H9 (cell line): ENCODE measurements around the gene GLRX2. TPM values are rescaled to one million over a fixed set of nuclear protein-coding genes. Genes with fewer than 3 reads are reported as not detected.

Source experiments
- DNase-seq: peaks from one replicate; pipeline ENCODE4 v3.0.0-alpha.2; 2017
- H2AFZ ChIP-seq: one replicate; pipeline ENCODE4 v1.6.1; 2013; ENCODE audit warnings: mild to moderate bottlenecking, low read length, control low read depth, moderate library complexity
- H2AK5ac ChIP-seq: 2 replicates; pipeline ENCODE4 v1.6.1; 2013; ENCODE audit warnings: low read length, control low read depth, mixed read lengths; ENCODE audit not compliant: insufficient read length
- H2BK120ac ChIP-seq: one replicate; pipeline ENCODE4 v1.6.1; 2013; ENCODE audit warnings: low read depth, mild to moderate bottlenecking, low read length, control low read depth, inconsistent platforms; ENCODE audit not compliant: poor library complexity, severe bottlenecking
- H2BK12ac ChIP-seq: 2 replicates; pipeline ENCODE4 v1.6.1; 2013; ENCODE audit warnings: low read length, control low read depth, mixed read lengths, low read depth; ENCODE audit not compliant: insufficient read length
- H2BK15ac ChIP-seq: 2 replicates; pipeline ENCODE4 v1.6.1; 2013; ENCODE audit warnings: low read depth, low read length, control low read depth
- H2BK20ac ChIP-seq: one replicate; pipeline ENCODE4 v1.6.1; 2013; ENCODE audit warnings: low read depth, mild to moderate bottlenecking, low read length, control low read depth, inconsistent platforms; ENCODE audit not compliant: poor library complexity, severe bottlenecking
- H2BK5ac ChIP-seq: 2 replicates; pipeline ENCODE4 v1.6.1; 2013; ENCODE audit warnings: low read length, control low read depth, mixed read lengths; ENCODE audit not compliant: insufficient read length
- H3K14ac ChIP-seq: 2 replicates; pipeline ENCODE4 v1.6.1; 2013; ENCODE audit warnings: low read length, control low read depth; ENCODE audit not compliant: insufficient read depth
- H3K18ac ChIP-seq: 2 replicates; pipeline ENCODE4 v1.6.1; 2013; ENCODE audit warnings: low read depth, mild to moderate bottlenecking, mixed read lengths, low read length, control low read depth; ENCODE audit not compliant: insufficient read length
- H3K23ac ChIP-seq: 2 replicates; pipeline ENCODE4 v1.6.1; 2013; ENCODE audit warnings: low read length, control low read depth, mixed read lengths, low read depth; ENCODE audit not compliant: insufficient read length
- H3K23me2 ChIP-seq: 2 replicates; pipeline ENCODE4 v1.6.1; 2013; ENCODE audit warnings: low read depth, mild to moderate bottlenecking, mixed read lengths, low read length, control low read depth; ENCODE audit not compliant: insufficient read length, poor library complexity, severe bottlenecking
- H3K27ac ChIP-seq: 2 replicates; pipeline ENCODE4 v1.5.1; 2013; ENCODE audit warnings: low read length, control low read depth, mixed read lengths, low read depth; ENCODE audit not compliant: insufficient read length
- H3K27me3 ChIP-seq: 2 replicates; pipeline ENCODE4 v1.6.1; 2013; ENCODE audit warnings: low read length, control low read depth, inconsistent platforms; ENCODE audit not compliant: insufficient read depth
- H3K4ac ChIP-seq: 2 replicates; pipeline ENCODE4 v1.6.1; 2013; ENCODE audit warnings: low read depth, mild to moderate bottlenecking, control low read depth, inconsistent platforms, low read length, moderate library complexity
- H3K4me1 ChIP-seq: 2 replicates; pipeline ENCODE4 v1.6.1; 2013; ENCODE audit warnings: low read length, control low read depth, inconsistent platforms; ENCODE audit not compliant: insufficient read depth
- H3K4me2 ChIP-seq: 2 replicates; pipeline ENCODE4 v1.6.1; 2013; ENCODE audit warnings: low read length, control low read depth, mixed read lengths; ENCODE audit not compliant: insufficient read length, insufficient read depth
- H3K56ac ChIP-seq: 2 replicates; pipeline ENCODE4 v1.6.1; 2013; ENCODE audit warnings: low read depth, mild to moderate bottlenecking, mixed read lengths, low read length, control low read depth; ENCODE audit not compliant: insufficient read length
- H3K79me1 ChIP-seq: 2 replicates; pipeline ENCODE4 v1.6.1; 2013; ENCODE audit warnings: low read depth, mild to moderate bottlenecking, moderate library complexity, low read length, control low read depth, inconsistent platforms; ENCODE audit not compliant: insufficient read depth, poor library complexity, severe bottlenecking
- H3K79me2 ChIP-seq: 2 replicates; pipeline ENCODE4 v1.6.1; 2013; ENCODE audit warnings: low read length, control low read depth, inconsistent platforms; ENCODE audit not compliant: insufficient read depth
- H3K9ac ChIP-seq: 2 replicates; pipeline ENCODE4 v1.6.1; 2013; ENCODE audit warnings: low read length, control low read depth, mixed read lengths; ENCODE audit not compliant: insufficient read length; ENCODE audit errors: extremely low read depth
- H3K9me3 ChIP-seq: one replicate; pipeline ENCODE4 v1.6.1; 2013; ENCODE audit warnings: low read depth, low read length, inconsistent platforms; ENCODE audit not compliant: control insufficient read depth
- H3T11ph ChIP-seq: one replicate; pipeline ENCODE4 v1.6.1; 2013; ENCODE audit warnings: mild to moderate bottlenecking, low read length, control low read depth, inconsistent platforms
- H4K20me1 ChIP-seq: one replicate; pipeline ENCODE4 v1.6.1; 2013; ENCODE audit not compliant: control insufficient read depth, insufficient read length, insufficient read depth
- H4K5ac ChIP-seq: 2 replicates; pipeline ENCODE4 v1.6.1; 2013; ENCODE audit warnings: low read depth, mild to moderate bottlenecking, mixed read lengths, low read length, control low read depth; ENCODE audit not compliant: insufficient read length
- H4K8ac ChIP-seq: replicated peaks from 2 replicates; pipeline ENCODE4 v1.6.1; 2013; ENCODE audit warnings: low read length, control low read depth, mixed read lengths, low read depth; ENCODE audit not compliant: insufficient read length
- H4K91ac ChIP-seq: 2 replicates; pipeline ENCODE4 v1.6.1; 2013; ENCODE audit warnings: low read depth, mild to moderate bottlenecking, moderate library complexity, mixed read lengths, low read length, control low read depth; ENCODE audit not compliant: insufficient read length
- H3K27ac Mint-ChIP-seq, 3 experiments: 2 replicates in 2 of 3; 3 replicates in 1 of 3; pipeline ENCODE4 v1.8.0; 2020 to 2021; ENCODE audit warnings: mixed read lengths in 3 of 3, mild to moderate bottlenecking in 1 of 3, moderate library complexity in 1 of 3
- H3K27me3 Mint-ChIP-seq: 2 replicates; pipeline ENCODE4 v1.8.0; 2021; ENCODE audit warnings: low read depth, mild to moderate bottlenecking, moderate library complexity, mixed read lengths
- H3K36me3 Mint-ChIP-seq, 3 experiments: 2 replicates in 2 of 3; 3 replicates in 1 of 3; pipeline ENCODE4 v1.8.0; 2020 to 2021; ENCODE audit warnings: low read depth in 3 of 3, mixed read lengths in 3 of 3; ENCODE audit not compliant: insufficient read depth in 1 of 3
- H3K4me1 Mint-ChIP-seq, 2 experiments: 2 replicates each; pipeline ENCODE4 v1.8.0; 2020; ENCODE audit warnings: mixed read lengths in 2 of 2
- H3K4me3 Mint-ChIP-seq, 2 experiments: 2 replicates in 1 of 2; 3 replicates in 1 of 2; pipeline ENCODE4 v1.8.0; 2020 to 2021; ENCODE audit warnings: mild to moderate bottlenecking in 2 of 2, mixed read lengths in 2 of 2, moderate library complexity in 1 of 2
- H3K9me3 Mint-ChIP-seq, 2 experiments: 2 replicates in 1 of 2; 3 replicates in 1 of 2; pipeline ENCODE4 v1.8.0; 2020; ENCODE audit warnings: mild to moderate bottlenecking in 2 of 2, mixed read lengths in 2 of 2, moderate library complexity in 1 of 2
- WGBS: extraction: QIAGEN DNeasy Blood & Tissue Kit; methylation state at CpG from one replicate; pipeline ENCODE4 v1.1.7; 2013; ENCODE audit warnings: missing lambda C conversion rate, low lambda C conversion rate, mixed read lengths; ENCODE audit not compliant: insufficient read length; ENCODE audit errors: extremely low coverage; 5-methylcytosine and 5-hydroxymethylcytosine counted together
- total RNA-seq: library from RNA; stranded (reverse); gene quantifications from 2 replicates; pipeline ENCODE4 v1.2.1, GENCODE V29; 2021
- TF ChIP-seq, protein P1 (sequence below): fragments of 200-600 bp; sonication (generic); conservative IDR thresholded peaks from 3 replicates; pipeline ENCODE4 v1.8.0; 2021; ENCODE audit warnings: antibody characterized with exemption, mild to moderate bottlenecking

The GLRX2 gene
- total RNA-seq, 1 experiment from 2014 or later, result 10.1 TPM

DNA sequence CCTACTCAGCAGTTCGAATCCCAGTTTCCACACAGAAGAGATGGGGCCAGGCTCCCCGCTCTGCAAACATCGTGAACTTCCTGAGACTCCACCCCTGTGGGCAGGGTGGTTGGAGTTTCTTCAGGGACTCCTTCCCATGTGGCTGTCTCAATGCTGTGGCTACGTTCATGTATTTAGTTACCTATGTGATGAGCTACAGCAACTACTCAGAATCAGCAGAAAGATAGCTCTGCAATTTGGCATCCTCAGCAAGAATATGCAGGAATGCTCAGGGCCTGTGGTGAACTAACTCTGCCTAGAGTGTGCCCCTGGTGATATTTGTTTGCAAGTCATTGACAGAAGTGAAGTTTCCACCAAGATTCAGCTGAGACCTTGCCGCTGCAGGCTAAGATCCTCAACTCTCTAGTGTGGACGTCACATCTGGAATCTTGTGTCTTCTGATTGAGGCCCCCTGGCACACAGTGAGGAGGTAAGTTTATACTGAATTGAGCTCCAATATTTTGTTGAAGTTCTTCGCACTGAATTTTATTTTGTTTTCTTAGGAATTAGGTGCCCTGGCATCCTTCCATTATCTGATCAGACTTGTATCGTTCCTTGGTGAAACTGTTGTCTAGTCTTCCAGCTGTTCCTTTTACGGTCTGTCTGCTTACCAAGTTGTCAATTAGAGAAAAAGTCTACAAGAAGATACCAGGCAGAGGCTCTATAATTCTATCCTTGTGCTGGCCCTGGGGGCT, 8.2 kb upstream of the GLRX2 start:
- H3K23me2 ChIP-seq, result no peaks in the 10 kb centered on the region
- H4K8ac ChIP-seq, result no peak overlapping the region
- peaks cover 28 to 31% of the 10 kb centered on the region in 2 experiments for H3K4me1 Mint-ChIP-seq
- peak overlapping the region in 2 of 3 experiments; percentile 11 to 80; a peak in 4 of 7 replicates for H3K27ac Mint-ChIP-seq
- no peak overlapping the region for H2BK120ac ChIP-seq
- no peaks in the 10 kb centered on the region for H3K9me3 ChIP-seq
- H3K4me1 ChIP-seq, result peaks cover 7% of the 10 kb centered on the region; the same call in 1 of the 2 replicates
- peak overlapping the region; percentile 4 for H3K4me2 ChIP-seq
- H2AFZ ChIP-seq, result no peak overlapping the region
- no peaks in the 10 kb centered on the region for H3K27me3 ChIP-seq
- no peaks in the 10 kb centered on the region for H3K9me3 Mint-ChIP-seq
- no peak overlapping the region for H2BK12ac ChIP-seq
- H3K14ac ChIP-seq, result no peak overlapping the region
- peak overlapping the region in 1 of 2 experiments; percentile 54; a peak in 3 of 5 replicates for H3K4me3 Mint-ChIP-seq
- DNase-seq, result peak; percentile 61
- TF ChIP-seq, protein P1, sequence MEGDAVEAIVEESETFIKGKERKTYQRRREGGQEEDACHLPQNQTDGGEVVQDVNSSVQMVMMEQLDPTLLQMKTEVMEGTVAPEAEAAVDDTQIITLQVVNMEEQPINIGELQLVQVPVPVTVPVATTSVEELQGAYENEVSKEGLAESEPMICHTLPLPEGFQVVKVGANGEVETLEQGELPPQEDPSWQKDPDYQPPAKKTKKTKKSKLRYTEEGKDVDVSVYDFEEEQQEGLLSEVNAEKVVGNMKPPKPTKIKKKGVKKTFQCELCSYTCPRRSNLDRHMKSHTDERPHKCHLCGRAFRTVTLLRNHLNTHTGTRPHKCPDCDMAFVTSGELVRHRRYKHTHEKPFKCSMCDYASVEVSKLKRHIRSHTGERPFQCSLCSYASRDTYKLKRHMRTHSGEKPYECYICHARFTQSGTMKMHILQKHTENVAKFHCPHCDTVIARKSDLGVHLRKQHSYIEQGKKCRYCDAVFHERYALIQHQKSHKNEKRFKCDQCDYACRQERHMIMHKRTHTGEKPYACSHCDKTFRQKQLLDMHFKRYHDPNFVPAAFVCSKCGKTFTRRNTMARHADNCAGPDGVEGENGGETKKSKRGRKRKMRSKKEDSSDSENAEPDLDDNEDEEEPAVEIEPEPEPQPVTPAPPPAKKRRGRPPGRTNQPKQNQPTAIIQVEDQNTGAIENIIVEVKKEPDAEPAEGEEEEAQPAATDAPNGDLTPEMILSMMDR, result no peak
- H3K27me3 Mint-ChIP-seq, result no peaks in the 10 kb centered on the region; the same call in 1 of the 2 replicates
- no peaks in the 10 kb centered on the region for H3K36me3 Mint-ChIP-seq
- no peak overlapping the region for H2BK15ac ChIP-seq
- no peak overlapping the region for H3K27ac ChIP-seq
- no peak overlapping the region for H2BK5ac ChIP-seq
- no peak overlapping the region for H3K18ac ChIP-seq
- H3K23ac ChIP-seq, result no peak overlapping the region
- H3T11ph ChIP-seq, result no peak overlapping the region
- no peak overlapping the region for H4K91ac ChIP-seq
- H4K5ac ChIP-seq, result no peak overlapping the region
- H3K56ac ChIP-seq, result no peak overlapping the region
- H3K4ac ChIP-seq, result no peak overlapping the region
- no peak overlapping the region for H2AK5ac ChIP-seq
- WGBS, result no CpG with 5 or more reads among the region's 9 CpGs
- no peaks in the 10 kb centered on the region for H4K20me1 ChIP-seq
- no peak overlapping the region for H2BK20ac ChIP-seq
- H3K79me1 ChIP-seq, result no peaks in the 10 kb centered on the region
- no peaks in the 10 kb centered on the region for H3K79me2 ChIP-seq
- no peak overlapping the region for H3K9ac ChIP-seq
